ENCODE results near the gene SFMBT2. TPM values are rescaled to one million over a fixed set of nuclear protein-coding genes. Genes with fewer than 3 reads are reported as not detected.

Gene SFMBT2
- total and polyA plus RNA-seq, 4 donors: 2.9 to 11.0 (median 6.5) TPM

DNA sequence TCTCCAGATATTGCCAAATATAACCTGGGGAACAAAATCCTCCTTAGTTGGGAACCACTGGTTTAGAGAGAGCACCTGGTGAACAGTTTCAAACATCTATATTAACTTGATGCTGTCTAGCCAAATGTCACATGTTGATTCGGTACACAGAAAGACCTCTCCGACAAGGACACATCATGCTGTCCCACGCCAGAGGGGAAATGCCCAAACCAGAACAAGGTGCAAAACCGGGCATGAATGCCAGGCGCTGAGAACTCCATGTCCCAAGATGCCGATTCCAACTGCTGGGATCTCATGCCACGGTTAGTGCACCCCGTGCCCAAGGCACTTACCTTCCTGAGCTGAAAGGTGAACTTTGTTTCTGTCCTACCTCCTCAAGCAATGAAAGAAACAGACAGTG is 100.8 kb downstream of the SFMBT2 start:
- H3K36me3 ChIP-seq (ENCODE audit: control insufficient read depth in 4 of 4, insufficient read depth in 4 of 4, low read length in 4 of 4): peaks cover 0 to 3% (median 0%) of the 10 kb centered on the region in 4 donors
- no peaks in the 10 kb centered on the region for H3K9me3 ChIP-seq (ENCODE audit: control insufficient read depth in 4 of 4, insufficient read depth in 3 of 4, low read length in 3 of 4)
- WGBS, 2 donors: 98% methylated on average over 8 of the region's 8 CpGs
- no peak overlapping the region for H3K4me3 ChIP-seq
- ATAC-seq (ENCODE audit: insufficient read depth, low FRiP score): no peak
- H3K9ac ChIP-seq (ENCODE audit: insufficient read depth in 1 of 2, low read length in 2 of 2): no peak overlapping the region
- H3K27ac ChIP-seq (ENCODE audit: low read depth in 1 of 2, low read length in 1 of 2): no peak overlapping the region
- H3K4me1 ChIP-seq (ENCODE audit: control insufficient read depth in 5 of 5, insufficient read depth in 5 of 5, low read length in 5 of 5): peaks cover 0 to 10% (median 0%) of the 10 kb centered on the region in 5 donors
- TF ChIP-seq, protein P1, sequence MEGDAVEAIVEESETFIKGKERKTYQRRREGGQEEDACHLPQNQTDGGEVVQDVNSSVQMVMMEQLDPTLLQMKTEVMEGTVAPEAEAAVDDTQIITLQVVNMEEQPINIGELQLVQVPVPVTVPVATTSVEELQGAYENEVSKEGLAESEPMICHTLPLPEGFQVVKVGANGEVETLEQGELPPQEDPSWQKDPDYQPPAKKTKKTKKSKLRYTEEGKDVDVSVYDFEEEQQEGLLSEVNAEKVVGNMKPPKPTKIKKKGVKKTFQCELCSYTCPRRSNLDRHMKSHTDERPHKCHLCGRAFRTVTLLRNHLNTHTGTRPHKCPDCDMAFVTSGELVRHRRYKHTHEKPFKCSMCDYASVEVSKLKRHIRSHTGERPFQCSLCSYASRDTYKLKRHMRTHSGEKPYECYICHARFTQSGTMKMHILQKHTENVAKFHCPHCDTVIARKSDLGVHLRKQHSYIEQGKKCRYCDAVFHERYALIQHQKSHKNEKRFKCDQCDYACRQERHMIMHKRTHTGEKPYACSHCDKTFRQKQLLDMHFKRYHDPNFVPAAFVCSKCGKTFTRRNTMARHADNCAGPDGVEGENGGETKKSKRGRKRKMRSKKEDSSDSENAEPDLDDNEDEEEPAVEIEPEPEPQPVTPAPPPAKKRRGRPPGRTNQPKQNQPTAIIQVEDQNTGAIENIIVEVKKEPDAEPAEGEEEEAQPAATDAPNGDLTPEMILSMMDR (IDR thresholded peaks at IDR 0.05; ENCODE audit: control extremely low read depth, extremely low read depth): no peak
- DNase-seq: no peak
- H3K27me3 ChIP-seq (ENCODE audit: control insufficient read depth in 3 of 3, insufficient read depth in 3 of 3, low read length in 2 of 3): no peaks in the 10 kb centered on the region

DNA sequence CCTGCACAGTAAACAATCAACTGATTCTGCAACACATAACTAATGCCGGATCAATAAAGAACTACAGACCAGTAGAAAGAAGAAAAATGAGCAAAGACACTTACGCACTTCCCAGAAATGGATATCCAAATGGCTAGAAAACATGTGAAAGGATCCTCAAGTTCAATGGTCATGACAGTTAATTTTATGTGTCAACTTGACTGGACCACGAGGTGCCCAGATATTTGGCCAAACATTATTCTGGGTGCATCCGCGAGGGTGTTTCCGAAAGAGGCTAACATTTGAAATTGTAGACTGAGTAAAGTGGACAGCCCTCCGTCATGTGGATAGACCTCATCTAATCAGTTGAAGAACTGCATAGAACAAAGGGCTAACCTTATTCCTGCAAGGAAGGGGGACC is 102.0 kb downstream of the SFMBT2 start:
- peaks cover 0 to 10% (median 0%) of the 10 kb centered on the region in 5 donors for H3K4me1 ChIP-seq (ENCODE audit: control insufficient read depth in 5 of 5, insufficient read depth in 5 of 5, low read length in 5 of 5)
- no peaks in the 10 kb centered on the region for H3K27me3 ChIP-seq (ENCODE audit: control insufficient read depth in 3 of 3, insufficient read depth in 3 of 3, low read length in 2 of 3)
- peaks cover 0 to 3% (median 0%) of the 10 kb centered on the region in 4 donors for H3K36me3 ChIP-seq (ENCODE audit: control insufficient read depth in 4 of 4, insufficient read depth in 4 of 4, low read length in 4 of 4)
- 97% methylated on average over 7 of the region's 7 CpGs for WGBS, 2 donors
- H3K9ac ChIP-seq (ENCODE audit: insufficient read depth in 1 of 2, low read length in 2 of 2): no peak overlapping the region
- H3K9me3 ChIP-seq (ENCODE audit: control insufficient read depth in 4 of 4, insufficient read depth in 3 of 4, low read length in 3 of 4): no peaks in the 10 kb centered on the region
- no peak overlapping the region for H3K4me3 ChIP-seq
- DNase-seq (no peak), ATAC-seq (ENCODE audit: insufficient read depth, low FRiP score) (no peak)
- H3K27ac ChIP-seq (ENCODE audit: low read depth in 1 of 2, low read length in 1 of 2): no peak overlapping the region
- TF ChIP-seq, protein P1 (IDR thresholded peaks at IDR 0.05; ENCODE audit: control extremely low read depth, extremely low read depth): no peak

DNA sequence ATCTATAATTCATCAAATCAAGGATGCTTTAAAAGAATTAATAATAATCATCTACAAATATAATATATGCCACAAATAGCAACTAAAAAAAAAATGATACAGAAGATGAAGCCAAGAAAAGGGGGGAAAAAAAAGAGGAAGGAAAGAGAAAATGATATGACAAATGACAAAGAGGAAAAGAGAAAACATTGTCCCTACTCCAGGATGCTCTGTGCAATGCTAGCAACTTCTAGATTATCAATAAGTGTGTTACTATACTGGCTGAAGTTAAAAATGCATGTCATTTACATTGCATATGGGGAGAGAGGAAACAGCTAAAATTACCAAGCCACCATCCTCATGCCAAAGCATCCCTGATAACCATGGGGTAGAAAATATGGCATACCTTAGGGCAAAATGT is 104.2 kb downstream of the SFMBT2 start:
- Histone ChIP-seq H3K27ac (ENCODE audit: low read depth in 1 of 2, low read length in 1 of 2) (no peak overlapping the region), H3K4me3 (no peak overlapping the region), H3K36me3 (ENCODE audit: control insufficient read depth in 4 of 4, insufficient read depth in 4 of 4, low read length in 4 of 4) (peaks cover 0 to 3% (median 0%) of the 10 kb centered on the region in 4 donors), H3K9me3 (ENCODE audit: control insufficient read depth in 4 of 4, insufficient read depth in 3 of 4, low read length in 3 of 4) (no peaks in the 10 kb centered on the region), H3K27me3 (ENCODE audit: control insufficient read depth in 3 of 3, insufficient read depth in 3 of 3, low read length in 2 of 3) (no peaks in the 10 kb centered on the region), H3K4me1 (ENCODE audit: control insufficient read depth in 5 of 5, insufficient read depth in 5 of 5, low read length in 5 of 5) (peaks cover 0 to 9% (median 5%) of the 10 kb centered on the region in 5 donors), H3K9ac (ENCODE audit: insufficient read depth in 1 of 2, low read length in 2 of 2) (no peak overlapping the region)
- DNase-seq: no peak
- TF ChIP-seq, protein P1 (IDR thresholded peaks at IDR 0.05; ENCODE audit: control extremely low read depth, extremely low read depth): no peak
- no peak for ATAC-seq (ENCODE audit: insufficient read depth, low FRiP score)

DNA sequence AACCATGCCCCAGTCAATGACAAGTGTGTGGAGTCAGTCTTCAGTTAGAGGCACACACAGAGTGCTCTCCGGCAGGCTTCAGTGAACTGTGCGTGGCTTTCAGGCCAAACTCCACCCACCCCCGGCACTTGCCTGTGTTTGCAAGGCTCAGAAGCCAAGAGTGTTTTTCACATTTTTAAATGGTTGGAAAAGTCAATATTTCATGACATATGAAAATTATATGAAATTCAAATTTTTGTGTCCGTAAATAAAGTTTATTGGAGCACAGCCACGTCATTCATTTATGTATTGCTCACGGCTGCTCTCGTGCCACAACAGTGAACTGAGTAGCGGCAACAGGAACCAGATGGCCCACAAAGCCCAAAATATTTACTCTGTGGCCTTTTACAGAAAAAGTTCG is 104.7 kb downstream of the SFMBT2 start:
- Histone ChIP-seq H3K27me3 (ENCODE audit: control insufficient read depth in 3 of 3, insufficient read depth in 3 of 3, low read length in 2 of 3) (no peaks in the 10 kb centered on the region), H3K9ac (ENCODE audit: insufficient read depth in 1 of 2, low read length in 2 of 2) (no peak overlapping the region), H3K4me1 (ENCODE audit: control insufficient read depth in 5 of 5, insufficient read depth in 5 of 5, low read length in 5 of 5) (peaks cover 0 to 13% (median 5%) of the 10 kb centered on the region in 5 donors), H3K4me3 (no peak overlapping the region), H3K9me3 (ENCODE audit: control insufficient read depth in 4 of 4, insufficient read depth in 3 of 4, low read length in 3 of 4) (no peaks in the 10 kb centered on the region), H3K27ac (ENCODE audit: low read depth in 1 of 2, low read length in 1 of 2) (no peak overlapping the region), H3K36me3 (ENCODE audit: control insufficient read depth in 4 of 4, insufficient read depth in 4 of 4, low read length in 4 of 4) (peaks cover 0 to 3% (median 0%) of the 10 kb centered on the region in 4 donors)
- TF ChIP-seq, protein P1 (IDR thresholded peaks at IDR 0.05; ENCODE audit: control extremely low read depth, extremely low read depth): no peak
- no peak for ATAC-seq (ENCODE audit: insufficient read depth, low FRiP score)
- peak in 2 of 3 donors; percentile 11 to 33 for DNase-seq
- WGBS, 2 donors: 29 to 56% methylated on average over 9 of the region's 9 CpGs

Data from lung (tissue), 12 donors.